ENCODE results near the gene GALNT9.
"Not testable (repeated sequence)": the region's sequence is repeated elsewhere in the genome, so short reads cannot be mapped to it uniquely, and the experiment has no call there.

The GALNT9 gene

DNA sequence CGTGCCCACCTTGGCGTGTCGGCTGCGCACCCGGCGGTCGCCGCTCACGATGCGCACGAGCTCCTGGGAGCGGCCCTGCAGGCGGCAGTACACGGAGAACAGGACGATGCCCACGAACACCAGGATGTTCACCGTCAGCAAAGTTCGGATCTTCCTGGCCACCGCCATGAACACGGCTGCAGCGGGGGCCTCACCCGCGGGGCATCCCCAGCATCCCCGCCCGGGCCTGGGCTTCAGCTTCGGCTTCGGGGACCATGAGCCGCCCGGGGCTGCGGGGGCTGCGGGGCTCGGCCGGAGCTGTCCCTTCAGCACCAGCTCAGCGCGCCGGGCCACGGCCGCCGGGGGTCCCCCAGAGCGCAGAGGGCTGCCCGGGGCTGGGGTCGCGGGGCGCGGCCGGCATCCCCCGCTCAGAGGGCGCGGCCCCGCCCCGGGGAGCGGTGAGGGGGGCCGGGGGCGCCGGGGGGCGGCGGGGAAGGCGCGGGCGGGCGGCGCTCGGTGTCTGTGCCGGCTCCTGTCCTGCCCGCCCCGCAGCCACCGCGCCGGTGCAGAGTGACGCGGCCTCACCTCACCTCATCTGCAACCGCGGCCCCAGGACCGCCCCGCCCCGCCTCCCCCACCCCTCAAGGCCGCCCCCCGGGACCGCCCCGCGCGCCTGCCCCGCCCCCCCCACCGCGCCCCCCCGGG, at the start of gene GALNT9:
TSS of gene GALNT9 (minus strand) at position 554 of the 684 bp plus-strand sequence. CDS start at position 168, 386 bp downstream.
- no peak for DNase-seq (ENCODE audit: low read depth)

DNA sequence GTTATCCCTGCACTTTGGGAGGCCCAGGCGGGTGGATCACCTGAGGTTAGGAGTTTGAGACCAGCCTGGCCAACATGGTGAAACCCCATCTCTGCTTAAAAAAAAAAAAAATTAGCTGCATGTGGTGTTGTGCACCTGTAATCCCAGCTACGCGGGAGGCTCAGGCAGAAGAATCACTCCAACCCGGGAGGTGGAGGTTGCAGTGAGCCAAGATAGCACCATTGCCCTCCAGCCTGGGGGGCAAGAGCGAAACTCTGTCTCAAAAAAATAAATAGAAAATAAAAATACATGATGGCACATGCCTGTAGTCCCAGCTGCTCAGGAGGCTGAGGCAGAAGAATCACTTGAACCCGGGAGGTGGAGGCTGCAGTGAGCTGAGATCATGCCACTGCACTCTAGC, 49.7 kb upstream of the GALNT9 start:
- not testable (repeated sequence) for DNase-seq (ENCODE audit: low read depth)

DNA sequence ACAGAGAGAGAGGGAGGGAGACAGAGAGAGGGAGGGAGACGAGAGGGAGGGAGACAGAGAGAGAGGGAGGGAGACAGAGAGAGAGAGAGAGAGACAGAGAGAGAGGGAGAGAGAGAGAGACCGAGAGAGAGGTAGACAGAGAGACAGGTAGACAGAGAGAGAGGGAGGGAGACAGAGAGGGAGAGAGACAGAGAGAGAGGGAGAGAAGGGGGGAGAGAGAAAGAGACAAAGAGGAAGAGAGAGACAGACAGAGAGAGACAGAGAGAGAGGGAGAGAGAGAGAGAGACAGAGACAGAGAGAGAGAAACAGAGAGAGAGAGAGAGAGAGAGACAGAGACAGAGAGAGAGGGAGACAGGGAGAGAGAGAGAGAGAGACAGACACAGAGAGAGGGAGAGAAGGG, 47.8 kb upstream of the GALNT9 start:
- no peak for DNase-seq (ENCODE audit: low read depth)

DNA sequence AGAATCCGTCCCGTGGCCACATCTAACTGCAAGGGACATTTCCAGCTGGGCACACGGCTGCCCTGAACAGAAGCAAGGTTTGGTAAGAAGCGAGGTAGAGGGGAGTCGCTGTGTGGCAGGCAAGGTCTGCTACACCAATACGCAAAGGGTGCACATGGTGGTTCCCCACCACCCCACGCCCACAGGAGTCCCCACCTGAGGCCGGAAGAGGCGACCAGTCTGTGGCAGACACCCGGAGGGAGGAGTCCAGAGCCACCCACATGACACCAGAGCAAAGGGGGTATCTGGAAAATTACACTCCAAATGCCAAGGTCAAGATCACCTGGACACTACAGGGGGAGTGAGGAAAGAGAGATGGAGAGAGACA, 47.1 kb upstream of the GALNT9 start:
- no peak for DNase-seq (ENCODE audit: low read depth)

DNA sequence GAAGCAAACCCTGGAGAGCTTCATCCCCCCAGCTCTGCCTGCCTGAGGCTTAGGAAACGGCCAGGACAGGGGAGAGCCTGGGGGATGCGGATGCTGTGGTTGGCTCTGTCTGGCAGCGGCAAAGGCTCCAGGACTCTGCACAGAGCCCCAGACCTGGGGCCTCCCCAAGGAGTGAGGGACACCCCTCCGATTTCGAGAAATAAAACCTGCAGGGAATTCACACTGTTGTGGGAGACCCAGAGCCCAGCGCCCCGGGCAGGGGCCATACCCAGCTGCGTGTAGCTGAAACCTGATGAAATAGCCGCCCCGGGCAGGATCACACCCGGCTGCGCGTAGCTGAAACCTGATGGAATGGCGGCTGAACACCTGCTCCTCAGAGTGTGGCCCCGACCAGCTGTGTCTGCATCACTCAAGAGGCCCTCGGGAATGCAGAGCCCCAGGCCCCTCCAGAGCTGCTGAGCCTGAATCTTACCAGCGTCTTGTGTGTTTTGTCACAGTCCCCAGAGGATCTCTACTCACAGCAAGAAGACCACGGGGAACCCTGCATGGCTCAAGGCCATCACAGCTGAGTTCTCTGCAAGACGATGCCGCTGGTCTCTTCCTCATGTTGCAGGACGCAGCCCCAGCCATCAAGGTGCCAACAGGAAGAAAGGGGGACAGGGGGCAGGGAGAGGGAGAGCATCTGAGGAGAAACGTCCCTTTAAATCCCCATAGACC, 46.5 kb upstream of the GALNT9 start:
- DNase-seq (ENCODE audit: low read depth) = no peak

DNA sequence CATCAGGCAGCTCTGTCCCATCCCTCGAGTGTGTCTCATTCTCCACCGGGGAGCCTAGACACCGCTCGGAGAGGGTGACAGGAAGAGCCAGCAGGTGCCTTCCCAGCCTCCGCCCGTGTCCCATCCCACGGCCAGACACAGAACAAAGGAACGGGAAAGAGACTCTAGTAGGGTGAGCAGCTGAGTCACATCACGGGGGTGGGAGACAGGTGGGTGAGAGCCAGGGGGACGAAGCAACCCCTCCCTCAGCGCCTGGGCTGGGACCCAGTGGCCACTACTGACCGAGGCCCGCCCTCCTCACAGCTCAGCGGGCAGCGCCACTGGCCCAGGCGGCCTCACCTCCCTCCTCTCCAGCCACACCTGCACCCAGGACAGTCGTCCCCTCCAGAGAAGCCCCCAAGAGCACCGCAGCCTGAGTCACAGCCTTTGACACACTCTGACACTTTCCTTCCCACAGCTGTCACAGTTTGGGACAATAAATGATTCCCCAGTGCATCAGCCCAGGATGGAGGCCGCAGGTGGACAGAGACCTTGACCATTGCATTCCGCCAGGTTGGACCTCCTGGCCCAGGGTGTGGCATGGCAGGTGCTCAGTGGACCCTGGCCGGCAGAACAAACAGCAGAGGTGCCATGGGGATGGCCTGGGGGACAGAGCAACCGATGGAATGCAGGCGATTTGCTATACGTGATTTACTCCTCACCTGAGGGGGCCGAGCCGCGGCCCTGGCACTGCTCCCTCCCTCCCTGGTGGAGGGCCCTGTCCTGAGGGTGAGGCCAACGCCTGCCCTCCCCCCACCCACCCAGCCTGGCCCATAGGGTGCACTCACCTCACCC, 45.4 kb upstream of the GALNT9 start:
- no peak for DNase-seq (ENCODE audit: low read depth)

DNA sequence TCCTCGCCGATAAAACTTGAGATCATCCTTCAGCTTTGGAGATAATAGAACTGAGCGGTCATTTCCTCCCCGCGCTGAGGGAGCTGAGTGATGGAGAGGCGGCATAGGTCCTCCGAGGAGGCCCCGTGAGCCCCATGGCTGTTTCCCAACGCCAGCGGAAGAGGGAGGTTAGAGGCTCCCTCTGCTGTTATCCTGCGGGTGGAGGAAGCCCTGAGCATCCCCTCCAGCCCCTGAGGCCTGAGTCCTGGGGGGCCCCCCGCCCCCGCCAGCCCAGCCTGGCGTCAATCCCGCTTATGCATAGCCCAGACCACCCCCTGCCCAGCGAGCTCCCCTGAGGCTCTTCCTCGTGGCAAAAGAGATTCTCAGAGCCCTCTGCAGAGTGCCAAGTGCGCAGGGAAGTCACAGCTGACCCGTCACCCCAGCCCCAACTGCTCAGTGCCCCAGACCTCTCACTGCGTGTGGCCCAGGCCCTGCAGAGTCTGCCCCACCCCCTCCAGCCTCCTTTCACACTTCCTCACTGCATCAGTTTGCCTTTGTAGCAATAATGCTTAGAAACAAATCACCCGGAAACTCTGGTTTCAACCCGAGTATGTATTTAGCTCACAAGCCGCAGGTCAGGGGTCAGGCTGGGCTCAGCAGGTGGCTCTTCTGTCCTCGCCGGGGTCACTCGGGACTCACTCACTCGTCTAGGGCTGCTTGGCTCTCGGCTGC, 44.7 kb upstream of the GALNT9 start:
- DNase-seq (ENCODE audit: low read depth) = no peak

DNA sequence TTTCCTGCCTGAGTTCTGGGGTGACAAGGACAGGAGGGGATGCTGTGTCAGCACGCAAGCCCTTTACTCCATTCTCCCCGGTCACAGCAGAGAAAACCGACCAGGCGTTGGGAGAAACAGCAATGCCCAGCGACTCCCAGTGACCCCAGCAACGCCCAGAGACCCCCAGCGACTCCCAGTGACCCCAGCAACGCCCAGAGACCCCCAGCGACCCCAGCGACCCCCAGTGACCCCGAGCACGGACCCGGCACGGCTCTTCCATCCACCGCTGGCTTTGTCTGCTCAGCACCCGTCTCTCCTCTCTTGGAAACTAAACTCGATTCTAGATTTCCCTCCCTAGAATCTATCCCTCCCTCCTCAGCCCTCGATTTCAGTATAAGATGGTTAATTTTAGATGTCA, 38.5 kb upstream of the GALNT9 start:
- DNase-seq (ENCODE audit: low read depth) = no peak

DNA sequence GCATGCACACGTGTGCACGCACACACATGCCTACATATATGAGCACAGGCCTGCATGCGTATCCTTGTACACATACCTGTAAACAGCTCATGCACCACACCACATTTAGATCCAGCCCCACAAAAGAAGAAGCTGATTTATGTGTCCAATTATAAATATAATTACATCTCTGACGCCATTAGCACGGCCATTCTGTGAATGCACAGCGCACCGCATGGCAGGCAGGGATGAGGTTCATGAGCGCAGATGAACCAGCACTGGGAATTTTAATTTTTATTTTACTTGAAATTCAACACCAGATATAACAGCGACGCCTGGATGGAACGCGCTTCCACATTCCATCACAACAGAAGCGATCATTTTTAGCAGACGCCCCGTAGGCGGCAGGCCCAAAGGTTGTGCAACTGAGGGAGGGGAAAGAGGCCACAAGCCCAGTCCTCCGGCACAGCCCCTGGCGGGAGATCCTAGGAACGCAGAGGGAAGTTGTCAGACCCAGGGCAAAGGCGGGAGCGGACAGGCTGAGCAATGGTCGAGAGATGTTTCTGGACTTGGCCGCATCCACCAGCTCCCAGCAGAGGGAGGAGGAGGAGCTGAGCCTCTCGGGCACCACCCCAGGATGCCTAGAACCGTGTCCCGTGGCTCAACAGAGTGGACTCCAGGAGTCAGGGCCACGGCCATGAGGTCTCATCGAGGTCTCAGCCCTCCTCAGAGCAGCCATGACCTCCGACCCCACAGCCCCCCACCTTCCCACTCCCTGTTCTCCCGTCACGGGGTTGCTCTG, 37.9 kb upstream of the GALNT9 start:
- no peak for DNase-seq (ENCODE audit: low read depth)

DNA sequence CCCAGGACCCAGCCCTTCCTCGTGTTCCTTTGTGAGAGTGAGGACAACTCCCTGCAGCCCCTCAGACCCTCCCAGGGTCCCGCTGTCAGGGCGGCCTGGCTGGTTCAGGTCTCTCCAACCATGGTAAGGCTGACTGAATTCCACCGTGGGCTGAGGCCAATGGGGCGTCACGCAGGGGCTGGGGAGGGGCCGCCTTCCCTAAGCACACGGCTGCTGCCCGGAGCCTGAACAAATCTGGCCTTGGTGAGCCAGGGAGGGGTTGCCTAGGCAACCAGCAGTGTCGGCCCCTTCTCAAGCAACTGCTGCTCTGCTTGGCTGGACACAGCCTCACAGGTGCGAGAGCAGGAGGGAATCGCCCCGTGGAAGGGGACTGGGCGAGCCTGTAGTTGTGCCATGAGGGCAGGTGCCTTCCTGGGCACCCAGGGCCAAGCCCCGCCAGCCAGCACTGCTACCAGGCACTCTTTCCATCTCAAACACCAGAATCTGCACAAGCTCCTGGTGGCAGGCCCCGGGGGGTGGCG, 37.0 kb upstream of the GALNT9 start:
- DNase-seq (ENCODE audit: low read depth) = no peak

DNA sequence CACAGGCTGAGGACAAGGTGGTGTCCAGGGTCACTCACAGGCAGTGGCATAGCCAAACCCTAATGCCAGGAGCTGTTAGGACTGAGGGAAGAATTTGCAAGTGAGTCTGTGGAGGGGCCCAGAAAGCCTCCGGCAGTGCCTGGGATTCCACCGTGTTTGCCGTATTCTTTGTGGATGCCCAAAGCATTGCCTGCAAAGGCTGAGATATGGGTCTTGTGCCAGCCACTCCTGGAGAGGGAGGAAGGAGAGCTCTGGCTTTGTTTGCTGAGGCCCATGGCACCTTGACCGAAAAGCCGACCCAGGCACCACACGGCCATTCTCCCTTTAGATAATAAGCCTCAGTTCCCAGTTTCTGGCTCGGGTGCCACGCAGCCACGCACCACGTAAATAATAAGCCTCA, 35.8 kb upstream of the GALNT9 start:
- no peak for DNase-seq (ENCODE audit: low read depth)

DNA sequence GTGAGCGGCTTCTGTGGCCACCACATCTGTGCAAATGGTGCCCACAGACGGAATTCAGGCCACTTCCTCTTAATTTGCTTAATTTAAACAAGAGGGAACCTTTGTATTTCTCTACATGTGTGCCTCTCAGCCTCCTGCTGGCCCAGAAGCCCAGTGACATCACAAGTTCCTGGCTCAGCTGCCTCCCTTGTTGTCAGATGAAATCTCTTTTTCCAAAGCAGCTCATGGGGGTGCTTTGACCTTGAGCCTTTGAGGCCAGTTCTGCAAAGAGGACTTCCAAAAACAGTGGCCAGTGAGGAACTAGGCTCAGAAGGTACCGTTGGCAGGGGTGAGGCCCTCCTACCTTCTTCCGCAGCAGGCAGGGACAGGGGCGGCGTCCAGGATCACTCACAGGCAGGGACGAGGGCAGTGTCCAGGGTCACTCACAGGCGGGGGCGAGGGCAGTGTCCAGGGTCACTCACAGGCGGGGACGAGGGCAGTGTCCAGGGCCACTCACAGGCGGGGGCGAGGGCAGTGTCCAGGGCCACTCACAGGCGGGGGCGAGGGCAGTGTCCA, 35.0 kb upstream of the GALNT9 start:
- DNase-seq (ENCODE audit: low read depth) = no peak

DNA sequence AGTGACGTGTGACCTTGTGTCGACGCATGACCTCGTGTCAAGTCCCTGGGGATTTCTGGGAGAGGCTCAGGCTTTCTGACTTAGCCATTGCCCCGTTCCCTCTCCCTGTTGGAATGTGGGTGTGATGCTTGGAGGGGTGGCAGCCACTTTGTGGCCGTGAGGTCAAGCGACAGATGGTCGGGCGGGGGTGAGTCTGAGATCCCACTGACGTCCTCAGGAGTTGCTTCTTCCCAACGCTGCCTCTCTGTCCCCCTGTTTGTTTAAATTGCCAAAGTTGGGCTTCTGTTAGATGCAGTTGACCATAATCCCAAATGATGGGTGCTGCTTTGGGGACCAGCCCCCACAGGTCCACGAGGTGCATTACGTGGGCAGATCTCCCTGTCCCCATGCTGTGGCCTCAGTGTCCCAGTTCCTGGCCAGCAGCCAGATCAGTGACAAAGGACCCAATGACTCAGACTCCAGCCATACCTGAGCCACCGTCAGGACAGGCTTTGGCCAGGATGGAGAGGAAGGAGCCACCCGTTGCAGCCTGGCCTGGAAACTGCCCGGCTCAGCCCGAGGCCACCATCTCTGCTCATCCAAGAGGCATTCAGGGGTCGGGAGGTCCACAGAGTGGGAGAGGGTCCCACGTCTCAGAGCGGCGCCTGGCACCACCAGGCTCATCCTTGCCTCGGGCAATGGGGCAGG, 34.4 kb upstream of the GALNT9 start:
- DNase-seq (ENCODE audit: low read depth) = no peak

DNA sequence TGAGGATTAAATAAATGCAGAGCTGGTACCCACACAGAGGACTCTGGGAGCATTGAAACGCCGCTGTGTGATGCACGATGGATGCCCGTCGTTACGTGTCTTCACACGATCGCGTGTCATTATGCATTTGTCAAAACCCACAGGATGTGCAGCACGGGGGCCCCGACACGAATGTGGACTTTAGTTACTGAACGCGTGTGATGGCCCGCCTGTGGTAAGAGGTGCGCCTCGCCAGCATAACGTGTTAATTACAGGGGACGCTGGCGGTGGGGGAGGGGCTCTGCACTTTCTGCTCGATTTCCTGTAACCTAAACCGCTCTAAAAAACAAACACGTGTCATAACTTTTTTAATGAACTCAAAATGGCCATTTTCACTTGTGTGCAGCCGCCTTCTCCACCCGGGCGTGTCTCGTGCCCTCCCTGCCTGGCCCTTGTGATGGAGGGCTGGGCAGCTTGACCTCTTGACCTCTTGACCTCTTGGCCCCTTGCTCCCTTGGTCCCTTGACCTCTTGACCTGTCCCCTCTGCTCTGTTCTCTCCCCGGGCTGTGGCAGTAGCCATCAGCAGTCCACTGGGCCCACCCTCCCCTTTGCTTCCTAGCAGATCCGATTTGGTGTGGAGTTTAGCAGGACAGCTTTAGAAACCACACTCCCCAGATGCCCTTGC, 33.7 kb upstream of the GALNT9 start:
- no peak for DNase-seq (ENCODE audit: low read depth)

DNA sequence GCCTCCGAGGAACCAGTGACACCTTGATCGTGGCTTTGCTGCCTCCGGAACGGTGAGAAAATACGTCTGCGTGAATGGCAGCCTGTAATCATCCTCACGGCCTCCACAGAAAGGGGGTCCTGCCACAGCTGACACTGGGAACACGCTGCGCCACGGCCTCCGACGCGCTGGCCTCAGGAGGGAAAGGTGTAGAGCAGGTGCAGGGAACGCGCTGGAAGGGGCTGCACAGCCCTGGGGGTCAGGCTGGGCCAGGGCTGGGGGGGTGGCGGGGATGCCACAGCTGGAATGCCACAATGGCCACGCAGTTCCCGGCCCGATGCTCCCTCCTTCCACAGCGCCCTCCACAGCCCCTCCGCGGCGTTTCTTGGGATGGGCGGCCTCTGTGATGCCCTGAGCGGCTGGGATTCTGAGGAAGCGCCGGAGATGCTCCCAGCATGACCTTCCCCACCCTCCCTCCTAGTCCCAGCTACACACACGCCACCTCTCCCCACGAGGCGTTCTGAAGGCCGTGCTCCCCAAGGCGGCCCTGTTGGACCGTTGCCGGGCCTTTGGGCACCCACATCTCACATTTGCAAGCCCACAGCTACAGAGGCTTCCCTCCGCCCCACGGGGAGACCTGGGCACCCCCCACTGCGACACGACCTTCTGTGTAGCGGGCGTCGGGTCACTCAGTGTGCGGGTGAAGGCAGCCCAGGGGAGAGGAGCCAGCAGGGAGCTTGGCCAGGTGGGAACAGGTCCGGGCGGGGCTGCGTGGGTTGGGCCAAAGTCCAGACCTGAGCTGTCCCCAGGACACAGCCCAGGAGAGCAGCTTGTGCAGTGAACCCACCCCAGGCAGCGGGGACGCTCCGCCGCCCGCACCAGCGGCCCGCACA, 31.8 kb upstream of the GALNT9 start:
- DNase-seq (ENCODE audit: low read depth) = no peak

DNA sequence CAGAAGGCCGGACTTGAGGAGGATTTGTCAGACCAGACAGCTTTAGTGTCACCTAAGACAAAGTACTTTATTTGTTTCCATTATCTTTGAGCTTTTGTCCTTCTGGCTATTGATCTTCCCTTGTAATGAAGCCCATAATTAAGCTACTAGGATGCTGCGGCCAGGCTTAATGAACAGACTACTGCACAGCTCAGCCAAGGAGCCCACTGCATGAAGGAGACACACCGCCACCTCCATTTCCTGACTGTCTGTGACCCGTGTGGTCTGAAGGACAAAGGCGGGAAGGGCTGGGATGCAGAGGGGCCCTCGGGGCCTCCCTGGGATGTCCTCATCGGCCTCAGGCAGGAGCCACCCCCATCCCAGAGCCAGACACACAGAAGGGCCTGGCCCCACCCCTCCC, 31.0 kb upstream of the GALNT9 start:
- no peak for DNase-seq (ENCODE audit: low read depth)

DNA sequence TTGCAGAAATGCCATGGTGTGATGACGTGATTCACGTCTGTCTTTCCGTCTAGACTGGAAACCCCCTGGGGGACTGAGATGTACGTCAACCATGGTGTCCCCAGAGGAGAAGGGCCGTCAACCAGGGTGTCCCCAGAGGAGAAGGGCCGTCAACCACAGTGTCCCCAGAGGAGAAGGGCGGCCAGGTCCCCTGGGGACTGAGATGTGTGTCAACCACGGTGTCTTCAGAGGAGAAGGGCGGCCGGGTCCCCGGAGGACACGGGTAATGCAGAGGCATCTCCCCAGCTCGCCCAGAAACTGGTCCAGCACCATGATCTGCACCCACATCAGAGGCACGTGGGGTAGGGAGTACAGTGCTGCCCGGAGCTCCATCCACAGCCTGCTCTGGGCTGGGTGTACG, 30.6 kb upstream of the GALNT9 start:
- no peak for DNase-seq (ENCODE audit: low read depth)

DNA sequence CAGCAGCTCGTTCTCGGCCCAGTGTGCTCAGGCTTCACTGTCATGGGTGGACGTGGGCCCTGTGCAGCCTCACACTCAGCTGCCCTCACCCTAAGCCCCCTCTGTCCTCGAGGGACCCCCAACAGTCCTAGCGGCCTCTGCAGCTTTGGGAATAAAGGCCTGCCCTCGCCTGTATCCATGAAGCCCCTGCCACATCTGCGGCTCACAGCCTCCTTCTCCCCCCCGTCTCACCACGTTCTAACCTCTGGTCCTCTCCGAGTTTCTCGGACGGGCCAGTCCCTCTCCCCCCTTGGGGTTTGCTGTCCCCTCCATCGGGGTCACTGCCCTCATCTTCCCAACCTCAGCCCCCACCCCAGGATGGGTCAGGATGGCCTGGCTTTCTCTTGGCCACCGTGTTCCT, 30.2 kb upstream of the GALNT9 start:
- no peak for DNase-seq (ENCODE audit: low read depth)

All from GM04504 (cell line).